Stimulated activated CD4-positive, alpha-beta T cell treated with anti-CD3 and anti-CD28 coated beads, Interleukin-12 subunit alpha, Interleukin-12 subunit beta, amount 100 ng/mL, for 24 hours (primary cell): ENCODE results near the gene STK11.

ENCODE experiments used
- DNase-seq, 2 experiments: peaks; one replicate each; pipeline ENCODE4 v3.0.0-alpha.2; 2020; ENCODE audit warnings: low read depth in 2 of 2

The STK11 gene

GRCh38 chr19:1273263-1274041 lies 67.9 kb downstream of the STK11 start:
- no peak for DNase-seq

DNA sequence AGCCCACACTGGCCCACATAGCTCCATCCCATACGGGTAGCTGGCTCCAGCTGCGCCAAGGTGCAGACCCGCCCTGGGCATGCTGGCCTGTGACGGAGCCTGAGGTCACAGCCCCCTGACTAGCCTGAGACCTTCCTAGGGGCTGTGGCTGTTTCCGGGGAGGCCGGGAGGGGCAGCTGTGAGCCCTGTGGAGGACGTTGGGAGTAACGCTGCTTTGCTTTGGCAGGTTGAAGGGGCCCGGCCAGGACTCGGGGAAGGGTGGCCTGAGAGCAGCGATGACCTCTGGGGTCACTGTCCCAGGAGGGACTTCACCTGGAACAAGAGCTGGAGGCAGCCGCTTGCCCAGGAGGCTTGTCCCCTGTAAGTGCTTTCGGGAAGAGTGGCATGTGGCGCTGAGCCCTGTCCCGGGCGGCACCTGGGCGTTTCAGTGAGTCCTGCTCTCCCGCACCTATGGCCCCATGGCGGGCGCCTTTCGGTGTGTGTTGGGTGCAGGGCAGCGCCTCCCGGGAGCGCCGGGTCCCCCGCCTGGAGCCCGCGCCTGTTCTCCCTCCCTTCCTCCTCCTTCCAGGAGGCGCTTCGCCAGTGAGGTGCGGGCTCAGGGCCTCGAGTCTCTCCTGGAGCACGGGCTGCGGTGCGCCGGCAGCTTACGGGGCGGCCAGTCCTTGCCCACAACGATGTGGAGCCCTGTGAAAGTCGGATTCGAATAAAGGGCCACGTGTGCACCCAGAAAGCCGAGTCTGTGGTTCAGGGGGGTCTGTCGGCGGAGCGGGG lies 68.7 kb downstream of the STK11 start:
- no peak for DNase-seq

GRCh38 chr19:1274852-1275259 lies 69.3 kb downstream of the STK11 start:
- DNase-seq, result no peak

DNA sequence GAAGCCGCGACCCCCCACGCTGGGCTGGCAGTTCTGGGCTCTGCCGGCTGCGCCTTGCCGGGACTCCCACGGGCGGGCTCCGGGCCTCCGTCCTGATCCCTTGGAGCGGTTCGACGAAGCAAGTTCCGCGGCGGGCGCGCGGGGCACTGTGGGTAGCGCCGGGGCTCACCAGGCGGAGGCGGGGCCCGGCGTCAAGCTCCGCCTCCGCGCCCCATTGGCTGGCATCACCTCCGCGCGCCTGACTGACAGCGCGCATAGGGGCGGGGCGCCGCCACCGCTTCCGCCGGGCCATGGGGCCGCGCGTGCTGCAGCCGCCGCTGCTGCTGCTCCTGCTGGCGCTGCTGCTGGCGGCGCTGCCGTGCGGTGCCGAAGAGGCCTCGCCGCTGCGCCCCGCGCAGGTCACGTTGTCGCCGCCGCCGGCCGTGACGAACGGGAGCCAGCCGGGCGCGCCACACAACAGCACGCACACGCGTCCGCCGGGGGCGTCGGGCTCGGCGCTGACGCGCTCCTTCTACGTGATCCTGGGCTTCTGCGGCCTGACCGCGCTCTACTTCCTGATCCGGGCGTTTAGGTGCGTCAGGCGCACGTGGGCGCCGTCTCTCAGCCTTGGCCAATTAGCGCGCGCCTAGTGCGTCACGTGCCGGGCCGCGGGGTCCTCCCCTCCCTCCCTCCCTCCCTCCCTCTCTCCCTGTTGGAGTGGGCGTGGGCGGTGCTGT lies 69.8 kb downstream of the STK11 start, which contains the start of gene FAM174C:
Gene FAM174C (plus strand): TSS at position 271 of the 716 bp plus-strand sequence. CDS start 20 bp downstream, at position 291.
- peak; percentile 96 to 97 for DNase-seq

GRCh38 chr19:1275976-1276627 lies 70.5 kb downstream of the STK11 start:
- no peak for DNase-seq

GRCh38 chr19:1276628-1277022 lies 71.0 kb downstream of the STK11 start:
- no peak for DNase-seq

GRCh38 chr19:1277061-1277460 lies 71.5 kb downstream of the STK11 start:
- DNase-seq, result no peak
